GM12873 (cell line): ENCODE data around the gene OR10H3.

Experiments
- TF ChIP-seq, protein P1 (sequence below): IDR thresholded peaks from 2 replicates; pipeline ENCODE4 v1.5.1; 2012; ENCODE audit warnings: low read depth, mild to moderate bottlenecking, moderate library complexity, low read length, control low read depth; ENCODE audit not compliant: insufficient read depth; ENCODE audit errors: missing control alignments

Gene OR10H3

DNA sequence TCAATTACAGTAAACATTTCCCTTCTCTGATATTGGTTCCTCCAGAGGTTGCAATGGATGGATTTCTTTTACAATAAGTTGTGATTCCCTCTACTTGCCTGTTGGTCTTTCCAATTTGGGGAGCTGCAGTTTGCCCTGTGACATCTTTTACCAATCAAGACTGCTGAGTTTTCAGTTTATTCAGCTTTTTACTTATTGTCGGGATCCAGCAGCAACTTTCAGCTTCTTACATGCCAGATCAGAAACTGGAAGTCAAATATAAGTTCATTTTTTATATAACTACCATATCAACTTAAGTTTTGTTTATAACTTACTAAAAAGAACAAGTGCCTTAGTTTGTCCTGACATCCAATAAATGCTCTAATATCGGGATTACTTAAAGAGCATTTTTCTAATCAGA is 10.5 kb downstream of the OR10H3 start:
- TF ChIP-seq, protein P1, sequence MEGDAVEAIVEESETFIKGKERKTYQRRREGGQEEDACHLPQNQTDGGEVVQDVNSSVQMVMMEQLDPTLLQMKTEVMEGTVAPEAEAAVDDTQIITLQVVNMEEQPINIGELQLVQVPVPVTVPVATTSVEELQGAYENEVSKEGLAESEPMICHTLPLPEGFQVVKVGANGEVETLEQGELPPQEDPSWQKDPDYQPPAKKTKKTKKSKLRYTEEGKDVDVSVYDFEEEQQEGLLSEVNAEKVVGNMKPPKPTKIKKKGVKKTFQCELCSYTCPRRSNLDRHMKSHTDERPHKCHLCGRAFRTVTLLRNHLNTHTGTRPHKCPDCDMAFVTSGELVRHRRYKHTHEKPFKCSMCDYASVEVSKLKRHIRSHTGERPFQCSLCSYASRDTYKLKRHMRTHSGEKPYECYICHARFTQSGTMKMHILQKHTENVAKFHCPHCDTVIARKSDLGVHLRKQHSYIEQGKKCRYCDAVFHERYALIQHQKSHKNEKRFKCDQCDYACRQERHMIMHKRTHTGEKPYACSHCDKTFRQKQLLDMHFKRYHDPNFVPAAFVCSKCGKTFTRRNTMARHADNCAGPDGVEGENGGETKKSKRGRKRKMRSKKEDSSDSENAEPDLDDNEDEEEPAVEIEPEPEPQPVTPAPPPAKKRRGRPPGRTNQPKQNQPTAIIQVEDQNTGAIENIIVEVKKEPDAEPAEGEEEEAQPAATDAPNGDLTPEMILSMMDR: no peak

DNA sequence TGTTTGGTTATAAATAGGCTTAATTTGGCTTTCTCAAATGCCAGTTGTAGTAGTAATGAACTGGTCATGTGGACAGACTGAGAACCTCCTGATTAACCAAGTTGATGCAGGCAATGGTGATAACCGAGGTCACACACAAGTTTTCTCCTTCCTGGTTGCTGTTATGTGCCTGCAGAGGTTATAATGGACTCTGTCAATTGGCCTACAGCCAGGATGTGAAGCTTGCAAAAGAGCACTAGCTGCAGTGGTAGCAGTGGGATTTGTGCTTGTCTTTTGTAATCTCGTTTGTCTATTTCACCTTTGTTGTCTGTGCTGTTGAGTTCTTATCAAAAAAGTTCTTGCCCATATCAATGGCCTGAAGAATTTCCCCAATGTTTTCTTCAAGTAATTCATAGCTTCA is 20.6 kb downstream of the OR10H3 start:
- TF ChIP-seq, protein P1: no peak

DNA sequence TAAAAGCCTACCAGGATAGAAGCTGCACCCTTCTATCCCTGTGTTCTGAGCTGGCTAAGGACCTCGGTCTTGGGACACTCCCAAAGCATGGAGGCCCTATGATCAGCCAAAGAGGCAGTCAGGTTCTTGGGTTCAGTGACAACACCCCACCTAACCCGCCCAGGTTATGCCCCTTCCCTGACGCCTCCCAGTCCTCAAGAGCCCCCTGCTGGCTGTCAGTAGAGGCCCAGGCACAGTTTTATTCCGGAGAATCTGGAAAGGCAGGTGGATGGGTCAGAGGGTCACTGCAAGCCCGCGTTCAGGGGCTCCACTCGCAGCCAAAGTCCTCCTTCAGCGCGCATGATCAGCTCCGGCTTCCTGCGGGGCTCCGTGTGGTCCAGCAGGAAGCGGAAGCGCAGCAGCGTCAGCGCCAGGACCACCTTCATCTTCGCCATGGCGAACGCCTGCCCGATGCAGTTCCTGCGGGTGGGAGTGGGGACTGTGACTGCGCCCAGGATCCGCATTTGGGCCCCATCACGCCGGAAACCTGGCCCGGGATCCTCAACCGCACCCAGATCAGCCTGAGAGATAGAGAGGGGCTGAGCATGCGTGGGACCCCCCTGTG is 22.3 kb downstream of the OR10H3 start:
- TF ChIP-seq, protein P1: peak; percentile 46

- TF ChIP-seq, protein P1: no peak
Observed at GRCh38 chr19:15769586-15769985, 31.8 kb downstream of the OR10H3 start.

GRCh38 chr19:15775249-15775648 is 37.5 kb downstream of the OR10H3 start:
- TF ChIP-seq, protein P1: no peak

- TF ChIP-seq, protein P1: no peak
Observed at GRCh38 chr19:15776264-15776663, 38.5 kb downstream of the OR10H3 start.

DNA sequence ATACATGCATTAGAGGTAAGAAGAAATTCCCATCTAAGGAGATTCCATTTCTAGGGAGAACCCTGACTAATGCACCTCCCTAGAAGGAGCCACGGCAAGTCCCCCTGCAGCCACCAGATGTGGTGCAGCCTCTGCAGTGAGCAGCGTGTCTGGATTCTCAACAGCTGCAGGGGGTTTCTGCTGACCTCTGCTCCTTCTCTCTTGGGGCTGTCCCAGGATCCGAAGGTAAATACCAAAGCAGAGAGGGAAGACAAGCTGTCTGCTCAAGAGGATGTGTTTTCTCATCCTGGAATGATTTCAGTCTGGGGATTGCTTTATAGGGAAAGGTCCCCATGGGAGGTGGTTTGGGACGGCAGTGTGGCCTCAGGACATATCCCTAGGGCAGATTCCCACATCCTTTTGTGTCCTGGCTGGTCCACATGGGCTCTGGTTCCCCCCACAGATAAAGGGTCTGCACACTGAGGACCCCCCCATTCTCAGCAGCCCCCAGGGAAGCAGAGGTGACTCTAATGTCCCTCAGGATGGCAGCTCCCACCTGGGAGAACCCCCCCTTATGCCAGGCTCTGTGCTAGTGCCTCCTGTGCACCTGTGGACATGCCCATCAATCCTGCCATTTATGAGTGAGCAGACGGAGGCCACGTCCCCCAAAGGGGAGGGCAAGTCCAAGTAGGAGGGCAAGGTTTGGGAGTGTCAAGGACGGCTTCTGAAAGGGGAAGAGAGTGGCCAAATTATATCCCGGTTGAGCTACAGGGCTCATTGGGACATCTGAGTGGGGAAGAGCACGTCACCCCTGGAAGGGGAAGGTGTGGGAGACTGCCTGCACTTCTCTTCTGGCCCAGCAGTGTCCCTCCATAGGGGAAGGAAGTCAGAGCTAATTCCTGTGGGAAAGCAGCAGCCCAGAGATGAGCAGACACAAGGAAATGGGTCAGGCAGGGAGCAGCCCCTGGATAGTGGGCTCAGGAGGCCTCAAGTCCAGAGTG is 39.5 kb downstream of the OR10H3 start:
- TF ChIP-seq, protein P1: no peak
